ENCODE measurements around the gene VSTM2B. TPM values are rescaled to one million over a fixed set of nuclear protein-coding genes. Genes with fewer than 3 reads are reported as not detected.
"Not testable (repeated sequence)": the region's sequence is repeated elsewhere in the genome, so short reads cannot be mapped to it uniquely, and the experiment has no call there.

VSTM2B gene
- total RNA-seq, 1 experiment from 2014 or later: not detected

DNA sequence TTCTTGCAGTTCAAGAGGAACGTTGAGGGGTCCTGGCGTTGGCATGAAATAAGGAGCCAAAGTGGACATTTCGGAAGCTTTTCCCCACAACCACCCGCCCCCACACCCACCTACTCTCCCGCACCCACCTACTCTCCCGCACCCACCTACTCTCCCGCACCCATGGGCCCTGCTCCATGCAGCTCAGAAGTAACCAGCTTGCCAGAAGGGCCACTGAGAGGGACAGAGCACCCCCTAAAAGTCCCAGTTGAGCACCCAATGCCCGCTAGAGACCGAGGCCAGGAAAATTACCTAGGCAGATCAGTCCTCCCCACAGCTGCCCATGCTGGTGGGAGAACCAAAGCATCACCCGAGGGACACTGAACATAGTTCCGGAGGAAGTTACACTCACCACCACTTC lies 11.8 kb downstream of the VSTM2B start:
- no peak for DNase-seq
- no peak overlapping the region for H3K4me3 ChIP-seq
- no peaks in the 10 kb centered on the region for H3K36me3 ChIP-seq
- H3K4me1 ChIP-seq: no peaks in the 10 kb centered on the region
- no peaks in the 10 kb centered on the region for H3K9me3 ChIP-seq (replicated peaks)
- peaks cover 10% of the 10 kb centered on the region; the same call in 1 of the 2 replicates for H3K27me3 ChIP-seq
- no peak overlapping the region for H3K27ac ChIP-seq

DNA sequence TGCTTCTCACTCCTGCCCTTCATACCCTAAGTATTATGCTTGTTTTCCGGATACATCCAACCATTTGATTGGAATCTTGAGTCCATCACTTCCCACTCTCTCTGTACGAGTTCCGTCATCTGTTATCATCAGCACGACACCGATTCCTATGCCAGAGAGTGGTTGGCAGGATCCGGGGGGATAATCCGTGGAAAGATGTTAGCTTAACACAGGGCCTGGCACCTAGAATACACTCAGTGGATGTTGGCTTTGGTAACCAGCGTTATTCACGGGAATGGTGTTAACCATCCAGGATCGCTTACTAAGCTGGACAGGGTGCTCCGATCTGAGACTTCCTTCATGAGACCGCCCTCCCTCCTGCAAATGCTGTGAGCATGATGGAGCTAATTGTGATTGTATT lies 12.4 kb downstream of the VSTM2B start:
- Histone ChIP-seq H3K4me3 (no peak overlapping the region), H3K36me3 (no peaks in the 10 kb centered on the region), H3K27me3 (peaks cover 10% of the 10 kb centered on the region; the same call in 1 of the 2 replicates), H3K9me3 (replicated peaks) (no peaks in the 10 kb centered on the region), H3K4me1 (no peaks in the 10 kb centered on the region), H3K27ac (no peak overlapping the region)
- no peak for DNase-seq

DNA sequence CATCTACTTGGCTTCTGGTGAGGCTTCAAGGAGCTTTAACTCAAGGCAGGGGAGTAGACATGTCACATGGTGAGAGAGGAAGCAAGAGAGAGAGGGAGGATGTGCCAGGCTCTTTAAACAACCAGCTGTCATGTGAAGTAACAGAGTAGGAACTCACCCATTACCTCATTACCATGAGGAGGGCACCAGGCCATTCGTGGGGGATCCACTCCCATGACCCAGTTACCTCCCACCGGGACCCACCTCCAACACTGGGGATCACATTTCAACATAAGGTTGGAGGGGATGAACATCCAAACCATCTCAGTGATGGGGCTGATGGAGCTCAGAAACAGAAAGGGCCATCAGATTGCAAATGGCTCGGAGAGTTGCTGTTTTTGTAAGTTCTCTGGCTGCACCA lies 12.9 kb downstream of the VSTM2B start:
- Histone ChIP-seq H3K27me3 (peaks cover 10% of the 10 kb centered on the region; the same call in 1 of the 2 replicates), H3K9me3 (replicated peaks) (no peaks in the 10 kb centered on the region), H3K4me1 (no peaks in the 10 kb centered on the region), H3K27ac (no peak overlapping the region), H3K4me3 (no peak overlapping the region), H3K36me3 (no peaks in the 10 kb centered on the region)
- DNase-seq: no peak

DNA sequence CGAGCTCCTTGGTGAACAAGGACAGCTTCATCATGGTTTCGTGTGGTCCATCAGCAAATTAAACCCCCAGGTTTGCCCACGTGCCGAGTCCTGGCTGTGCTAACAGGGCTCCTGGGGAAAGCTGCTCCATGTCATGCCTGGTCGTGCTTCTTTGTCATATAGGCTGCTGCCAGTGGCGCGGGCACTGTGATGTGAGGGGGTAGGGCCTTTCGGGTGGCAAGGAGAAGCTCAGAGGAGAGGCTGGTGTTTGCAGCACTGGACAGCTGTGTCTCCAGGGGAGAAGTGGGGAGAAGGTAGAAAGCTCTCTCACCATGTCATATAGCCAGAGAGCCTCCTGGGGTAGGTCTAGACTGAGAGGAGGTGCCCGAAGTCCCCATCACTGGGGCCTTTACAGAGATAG lies 13.3 kb downstream of the VSTM2B start:
- Histone ChIP-seq H3K27me3 (peaks cover 10% of the 10 kb centered on the region; the same call in 1 of the 2 replicates), H3K9me3 (replicated peaks) (no peaks in the 10 kb centered on the region), H3K27ac (no peak overlapping the region), H3K36me3 (no peaks in the 10 kb centered on the region), H3K4me1 (no peaks in the 10 kb centered on the region), H3K4me3 (no peak overlapping the region)
- no peak for DNase-seq

DNA sequence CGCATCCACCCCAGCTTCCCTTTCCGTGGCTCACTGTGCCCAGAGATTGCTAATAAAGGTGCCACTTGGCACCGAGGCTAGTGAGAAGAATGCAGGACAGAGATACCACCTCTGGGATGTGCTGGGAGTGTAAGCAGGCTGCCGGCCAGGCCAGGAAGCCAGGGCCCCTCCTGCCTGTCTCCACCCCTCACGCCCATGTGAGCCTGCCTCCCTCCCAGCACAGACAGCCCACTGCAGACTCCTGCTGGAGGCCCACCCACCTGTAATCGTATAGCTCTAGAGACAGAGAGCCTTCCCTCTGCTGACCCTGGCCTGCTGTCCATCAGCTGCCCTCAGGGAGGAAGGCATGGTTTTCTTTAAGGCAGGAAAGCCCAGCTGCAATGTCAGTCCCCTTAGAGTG lies 13.9 kb downstream of the VSTM2B start:
- H3K4me1 ChIP-seq: no peaks in the 10 kb centered on the region
- H3K27me3 ChIP-seq: peaks cover 12% of the 10 kb centered on the region; the same call in 1 of the 2 replicates
- DNase-seq: no peak
- H3K27ac ChIP-seq: no peak overlapping the region
- no peaks in the 10 kb centered on the region for H3K36me3 ChIP-seq
- no peak overlapping the region for H3K4me3 ChIP-seq
- H3K9me3 ChIP-seq (replicated peaks): no peaks in the 10 kb centered on the region

DNA sequence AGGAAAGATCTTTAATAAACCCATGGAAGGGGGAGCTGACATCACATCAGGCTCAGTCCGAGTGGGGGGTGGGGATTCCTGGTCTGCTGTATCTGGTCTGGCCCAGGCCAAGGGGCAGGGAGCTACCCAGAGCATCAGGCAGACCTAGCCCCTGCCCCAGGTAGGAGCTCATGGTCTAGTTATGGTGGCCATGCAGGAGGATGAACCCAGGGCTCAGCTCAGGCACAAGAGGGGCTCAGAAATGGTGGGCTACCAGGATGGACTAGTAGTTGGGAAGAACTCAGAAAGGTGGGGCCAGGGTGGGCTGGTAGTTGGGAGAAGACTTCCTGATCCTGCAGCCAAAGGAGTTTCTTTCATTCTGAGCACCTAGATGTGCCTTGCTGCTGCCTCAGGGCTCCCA lies 14.3 kb downstream of the VSTM2B start:
- Histone ChIP-seq H3K27me3 (peaks cover 10% of the 10 kb centered on the region; the same call in 1 of the 2 replicates), H3K4me3 (no peak overlapping the region), H3K36me3 (no peaks in the 10 kb centered on the region), H3K9me3 (replicated peaks) (no peaks in the 10 kb centered on the region), H3K4me1 (no peaks in the 10 kb centered on the region), H3K27ac (no peak overlapping the region)
- no peak for DNase-seq

DNA sequence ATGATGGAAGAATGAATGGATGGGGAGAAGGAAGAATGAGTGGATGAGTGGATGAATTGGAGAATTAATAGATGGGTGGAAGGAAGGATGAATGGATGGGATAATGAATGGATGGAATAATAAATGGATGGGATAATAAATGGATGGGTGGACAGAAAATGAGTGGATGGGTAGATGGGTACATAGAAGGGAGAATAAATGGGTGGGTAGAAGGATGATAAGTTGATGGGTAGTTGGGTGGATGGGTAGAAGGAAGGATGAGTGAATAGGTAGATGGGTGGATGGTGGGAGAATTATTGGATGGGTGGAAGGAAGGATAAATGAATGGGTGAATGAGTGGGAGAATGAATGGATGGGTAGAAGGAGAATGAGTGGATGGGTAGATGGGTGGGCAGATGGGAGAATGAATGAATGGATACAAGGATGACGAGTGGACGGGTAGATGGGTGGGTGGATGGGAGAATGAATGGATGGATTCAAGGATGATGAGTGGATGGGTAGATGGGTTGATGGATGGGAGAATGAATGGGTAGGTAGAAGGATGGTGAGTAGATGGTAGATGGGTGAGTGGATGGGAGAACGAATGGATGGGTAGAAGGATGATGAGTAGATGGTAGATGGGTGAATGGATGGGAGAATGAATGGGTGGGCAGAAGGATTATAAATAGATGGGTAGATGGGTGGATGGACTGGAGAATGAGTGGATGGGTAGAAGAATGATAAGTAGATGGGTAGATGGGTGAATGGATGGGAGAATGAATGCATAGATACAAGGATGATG lies 15.9 kb downstream of the VSTM2B start:
- H3K9me3 ChIP-seq (replicated peaks): no peaks in the 10 kb centered on the region
- peaks cover 8% of the 10 kb centered on the region for H3K27me3 ChIP-seq
- no peak overlapping the region for H3K27ac ChIP-seq
- H3K4me1 ChIP-seq: peaks cover under 1% of the 10 kb centered on the region; the same call in 1 of the 2 replicates
- no peak overlapping the region for H3K4me3 ChIP-seq
- H3K36me3 ChIP-seq: no peaks in the 10 kb centered on the region
- no peak for DNase-seq

DNA sequence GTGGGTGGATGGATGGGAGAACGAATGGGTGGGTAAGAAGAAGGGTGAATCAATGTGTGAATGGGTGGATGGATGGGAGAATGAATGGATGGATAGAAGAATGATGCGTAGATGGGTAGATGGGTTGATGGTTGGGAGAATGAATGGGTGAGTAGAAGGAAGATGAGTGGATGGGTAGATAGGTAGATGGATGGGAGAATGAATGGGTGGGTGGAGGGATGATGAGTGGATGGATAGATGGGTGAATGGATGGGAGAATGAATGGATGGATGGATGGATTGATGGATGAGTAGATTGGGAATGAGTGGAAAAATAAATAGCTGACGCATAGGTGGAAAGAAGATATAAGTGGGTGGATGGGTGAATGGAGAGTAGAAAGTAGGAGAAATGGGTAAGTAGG lies 16.5 kb downstream of the VSTM2B start:
- H3K27ac ChIP-seq: no peak overlapping the region
- H3K36me3 ChIP-seq: no peaks in the 10 kb centered on the region
- peaks cover 7% of the 10 kb centered on the region; the same call in 1 of the 2 replicates for H3K4me1 ChIP-seq
- H3K9me3 ChIP-seq (replicated peaks): no peaks in the 10 kb centered on the region
- no peak for DNase-seq
- H3K4me3 ChIP-seq: no peak overlapping the region
- H3K27me3 ChIP-seq: peaks cover 8% of the 10 kb centered on the region

DNA sequence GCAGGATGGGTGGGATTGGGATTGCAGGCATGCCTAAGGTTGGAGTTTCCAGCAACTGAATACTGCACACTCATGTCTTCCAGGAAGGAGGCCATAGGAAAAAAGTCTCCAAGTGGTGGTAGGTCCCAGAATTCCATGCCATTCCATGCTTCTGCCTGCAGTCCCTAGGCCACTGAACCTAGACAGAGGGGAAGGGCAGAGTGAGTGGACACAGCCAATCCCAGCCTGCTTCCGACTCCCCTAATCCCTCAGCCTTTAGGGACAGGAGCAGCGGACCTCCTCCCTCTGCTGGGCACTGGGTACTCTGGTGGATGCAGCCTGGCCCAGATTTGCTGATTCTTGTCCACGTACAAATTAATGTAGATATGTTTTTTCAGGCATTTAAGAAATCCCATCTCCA lies 17.0 kb downstream of the VSTM2B start:
- H3K27ac ChIP-seq: no peak overlapping the region
- H3K9me3 ChIP-seq (replicated peaks): no peaks in the 10 kb centered on the region
- peaks cover 9% of the 10 kb centered on the region; the same call in 1 of the 2 replicates for H3K4me1 ChIP-seq
- no peak for DNase-seq
- no peak overlapping the region for H3K4me3 ChIP-seq
- H3K36me3 ChIP-seq: no peaks in the 10 kb centered on the region
- H3K27me3 ChIP-seq: peaks cover 8% of the 10 kb centered on the region

DNA sequence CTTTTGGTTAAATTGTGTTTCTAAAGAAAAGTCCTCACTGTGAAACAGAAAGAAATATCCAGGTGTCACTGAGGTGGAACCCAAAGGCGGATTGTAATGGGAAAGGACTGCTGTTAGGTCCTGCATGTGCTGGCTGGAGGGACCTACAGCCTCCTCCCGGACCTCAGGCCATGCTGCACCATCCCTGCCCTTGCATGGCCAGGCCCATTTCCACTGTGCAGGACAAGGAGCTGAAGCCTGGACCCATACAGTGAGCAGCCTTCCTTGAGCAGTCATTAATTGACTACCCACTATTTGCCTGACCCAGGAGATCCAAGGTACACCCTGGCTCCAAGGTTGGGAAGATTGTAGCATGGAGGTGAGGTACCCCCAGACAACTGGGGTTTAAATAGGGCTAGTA lies 17.6 kb downstream of the VSTM2B start:
- H3K9me3 ChIP-seq (replicated peaks): no peaks in the 10 kb centered on the region
- peaks cover 9% of the 10 kb centered on the region; the same call in 1 of the 2 replicates for H3K4me1 ChIP-seq
- no peaks in the 10 kb centered on the region for H3K36me3 ChIP-seq
- H3K4me3 ChIP-seq: no peak overlapping the region
- H3K27ac ChIP-seq: no peak overlapping the region
- H3K27me3 ChIP-seq: peaks cover 8% of the 10 kb centered on the region
- DNase-seq: no peak

DNA sequence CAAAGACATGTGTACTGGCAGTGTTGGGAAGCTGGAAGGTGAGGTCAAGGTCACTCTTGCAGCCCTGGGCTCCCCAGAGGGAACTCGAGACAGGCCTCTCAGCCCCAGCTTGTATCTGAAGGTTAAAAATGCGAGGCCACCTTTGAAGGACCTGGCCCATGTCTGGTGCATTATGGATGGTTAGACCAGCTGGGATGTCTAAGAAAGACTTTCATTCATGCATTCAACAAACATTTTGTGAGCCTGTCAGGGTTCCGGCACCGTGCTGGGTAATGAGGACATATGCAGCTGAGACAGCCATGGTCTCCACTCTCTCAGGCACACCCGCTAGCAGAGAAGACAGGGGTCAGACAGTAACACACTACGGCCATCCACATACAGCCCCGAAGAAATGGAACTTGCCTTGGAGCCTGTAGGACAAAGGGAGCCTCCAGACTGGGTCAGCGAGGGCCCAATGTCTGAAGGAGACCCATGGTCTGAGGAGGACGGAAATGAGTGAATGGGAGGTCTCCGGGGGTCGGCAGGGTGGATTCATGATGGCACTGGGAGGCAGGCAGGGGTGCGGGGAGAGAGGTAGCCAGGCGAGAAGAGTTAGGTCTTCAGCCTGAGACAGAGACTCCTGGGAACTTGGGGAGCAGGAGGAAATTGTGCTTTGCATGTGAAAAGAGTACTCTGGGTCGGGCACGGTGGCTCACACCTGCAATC lies 19.0 kb downstream of the VSTM2B start:
- Histone ChIP-seq H3K4me3 (no peak overlapping the region), H3K36me3 (no peaks in the 10 kb centered on the region), H3K9me3 (replicated peaks) (no peaks in the 10 kb centered on the region), H3K27ac (no peak overlapping the region), H3K4me1 (peaks cover 9% of the 10 kb centered on the region; the same call in 1 of the 2 replicates), H3K27me3 (peaks cover 4% of the 10 kb centered on the region)
- DNase-seq: no peak

DNA sequence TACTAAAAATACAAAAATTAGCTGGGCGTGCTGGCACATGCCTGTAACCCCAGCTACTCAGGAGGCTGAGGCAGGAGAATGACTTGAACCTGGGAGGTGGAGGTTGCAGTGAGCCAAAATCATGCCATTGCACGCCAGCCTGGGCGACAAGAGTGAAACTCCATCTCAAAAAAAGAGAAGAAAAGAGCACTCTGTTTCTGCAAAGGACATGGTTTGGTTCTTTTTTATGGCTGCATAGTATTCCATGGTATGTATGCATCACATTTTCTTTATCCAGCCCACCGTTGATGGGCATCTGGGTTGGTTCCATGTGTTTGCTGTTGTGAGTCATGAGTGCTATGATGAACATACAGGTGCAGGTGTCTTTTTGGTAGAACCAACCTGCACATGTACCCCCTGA lies 19.7 kb downstream of the VSTM2B start:
- H3K4me1 ChIP-seq; H3K27ac ChIP-seq; H3K36me3 ChIP-seq; H3K4me3 ChIP-seq; H3K9me3 ChIP-seq (replicated peaks); DNase-seq; H3K27me3 ChIP-seq: not testable (repeated sequence)

DNA sequence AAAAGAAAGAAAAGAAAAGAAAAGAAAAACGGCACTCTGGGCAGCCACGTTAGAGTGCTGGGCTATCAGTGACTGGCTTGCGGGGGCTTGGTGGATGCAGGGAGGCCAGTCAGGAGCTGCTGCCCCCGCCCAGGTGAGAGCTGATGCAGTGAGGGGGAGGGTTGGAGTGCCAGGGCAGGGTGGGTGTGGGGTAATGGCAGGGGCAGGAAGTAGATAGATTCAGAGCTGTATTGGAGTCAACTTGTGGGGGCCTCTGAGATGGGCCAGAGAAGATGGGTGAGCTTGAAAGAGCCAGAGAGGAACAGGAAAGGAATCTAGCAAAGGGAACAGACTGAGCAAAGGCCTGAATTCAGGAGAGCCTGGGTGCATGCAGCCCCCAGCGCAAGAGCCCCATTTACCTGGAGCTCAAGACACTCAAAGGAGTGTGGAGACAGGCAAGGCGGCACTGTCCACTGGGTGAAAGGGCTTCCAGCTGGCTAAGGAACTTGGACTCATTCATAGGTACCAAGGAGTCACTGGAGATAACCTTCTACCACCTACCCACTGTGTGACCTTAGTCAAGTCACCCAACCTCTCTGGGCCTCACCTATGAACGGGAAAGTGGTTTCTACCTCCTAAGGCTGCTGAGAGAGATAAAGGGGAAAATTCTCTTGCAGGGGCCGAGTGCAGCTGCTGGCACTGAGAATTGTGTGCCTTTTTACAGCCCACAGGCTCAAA lies 20.2 kb downstream of the VSTM2B start:
- Histone ChIP-seq H3K27ac (no peak overlapping the region), H3K27me3 (peaks cover 9% of the 10 kb centered on the region), H3K36me3 (no peaks in the 10 kb centered on the region), H3K4me3 (no peak overlapping the region), H3K4me1 (peaks cover 9% of the 10 kb centered on the region; the same call in 1 of the 2 replicates), H3K9me3 (replicated peaks) (no peaks in the 10 kb centered on the region)
- no peak for DNase-seq

DNA sequence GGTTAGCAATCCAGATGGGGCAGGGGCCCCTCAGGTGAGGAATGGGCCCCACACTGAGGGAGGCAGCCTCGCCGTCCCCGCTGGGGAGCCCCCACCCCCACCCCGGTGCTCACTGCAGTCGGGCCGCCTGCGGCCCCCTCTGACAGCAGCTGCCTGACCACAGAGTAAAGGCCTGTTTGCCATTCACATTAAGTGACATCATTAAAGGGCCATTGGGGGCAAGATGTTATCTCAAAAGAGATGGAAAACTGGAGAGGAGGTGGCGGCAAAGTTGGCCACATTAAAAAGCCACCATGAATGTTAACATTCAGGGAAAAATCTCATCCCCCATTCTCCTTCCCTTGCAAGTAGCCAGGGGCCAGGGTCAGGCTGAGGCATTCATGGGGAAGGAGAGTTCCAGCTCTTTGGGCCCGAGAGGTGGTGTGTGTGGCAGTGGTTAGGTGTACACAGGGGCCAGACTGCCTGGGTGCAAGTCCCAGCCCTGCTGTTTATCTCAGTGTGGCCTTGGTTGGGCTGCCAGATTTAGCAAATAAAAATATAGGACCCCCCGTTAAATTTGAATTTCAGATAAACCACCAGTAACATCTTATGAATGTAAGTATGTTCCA lies 20.9 kb downstream of the VSTM2B start:
- peak; percentile 58 to 59 for DNase-seq

More for the DNA sequence above, 20.9 kb downstream of the VSTM2B start:
- Histone ChIP-seq H3K36me3 (no peaks in the 10 kb centered on the region), H3K9me3 (replicated peaks) (no peaks in the 10 kb centered on the region), H3K27ac (no peak overlapping the region), H3K4me1 (peaks cover 9% of the 10 kb centered on the region; the same call in 1 of the 2 replicates), H3K27me3 (peaks cover 9% of the 10 kb centered on the region), H3K4me3 (no peak overlapping the region)
